Measurements from ENCODE around the gene C3orf52.

DNA sequence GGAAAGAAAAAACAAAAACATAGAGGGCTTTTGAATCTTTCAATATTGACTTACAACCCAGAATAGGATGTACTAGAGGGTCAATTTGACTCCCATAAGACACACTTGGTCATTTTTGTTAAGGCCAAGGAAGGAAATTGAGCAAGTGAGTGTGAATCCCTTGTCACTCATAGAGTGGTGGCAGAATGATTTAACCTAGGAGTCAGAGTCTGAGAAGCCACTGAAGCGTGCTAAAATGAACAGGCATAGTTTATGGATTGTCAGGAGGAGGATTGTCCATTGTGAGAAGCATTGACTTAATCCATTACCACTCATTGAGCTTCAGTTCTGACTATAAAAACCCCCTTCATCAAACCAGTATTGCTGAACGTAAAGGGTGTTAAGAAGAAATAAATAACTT, 55.1 kb downstream of the C3orf52 start:
- TF ChIP-seq, protein P1, sequence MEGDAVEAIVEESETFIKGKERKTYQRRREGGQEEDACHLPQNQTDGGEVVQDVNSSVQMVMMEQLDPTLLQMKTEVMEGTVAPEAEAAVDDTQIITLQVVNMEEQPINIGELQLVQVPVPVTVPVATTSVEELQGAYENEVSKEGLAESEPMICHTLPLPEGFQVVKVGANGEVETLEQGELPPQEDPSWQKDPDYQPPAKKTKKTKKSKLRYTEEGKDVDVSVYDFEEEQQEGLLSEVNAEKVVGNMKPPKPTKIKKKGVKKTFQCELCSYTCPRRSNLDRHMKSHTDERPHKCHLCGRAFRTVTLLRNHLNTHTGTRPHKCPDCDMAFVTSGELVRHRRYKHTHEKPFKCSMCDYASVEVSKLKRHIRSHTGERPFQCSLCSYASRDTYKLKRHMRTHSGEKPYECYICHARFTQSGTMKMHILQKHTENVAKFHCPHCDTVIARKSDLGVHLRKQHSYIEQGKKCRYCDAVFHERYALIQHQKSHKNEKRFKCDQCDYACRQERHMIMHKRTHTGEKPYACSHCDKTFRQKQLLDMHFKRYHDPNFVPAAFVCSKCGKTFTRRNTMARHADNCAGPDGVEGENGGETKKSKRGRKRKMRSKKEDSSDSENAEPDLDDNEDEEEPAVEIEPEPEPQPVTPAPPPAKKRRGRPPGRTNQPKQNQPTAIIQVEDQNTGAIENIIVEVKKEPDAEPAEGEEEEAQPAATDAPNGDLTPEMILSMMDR (IDR thresholded peaks at IDR 0.05): no peak
- TF ChIP-seq POLR2A (IDR thresholded peaks at IDR 0.05): no peak
